ENCODE results near the gene CD28. TPM values are rescaled to one million over a fixed set of nuclear protein-coding genes. Genes with fewer than 3 reads are reported as not detected.
"Not testable (repeated sequence)": the region's sequence is repeated elsewhere in the genome, so short reads cannot be mapped to it uniquely, and the experiment has no call there.

CD28 gene
- total RNA-seq, 1 experiment from 2014 or later = 0.03 TPM

DNA sequence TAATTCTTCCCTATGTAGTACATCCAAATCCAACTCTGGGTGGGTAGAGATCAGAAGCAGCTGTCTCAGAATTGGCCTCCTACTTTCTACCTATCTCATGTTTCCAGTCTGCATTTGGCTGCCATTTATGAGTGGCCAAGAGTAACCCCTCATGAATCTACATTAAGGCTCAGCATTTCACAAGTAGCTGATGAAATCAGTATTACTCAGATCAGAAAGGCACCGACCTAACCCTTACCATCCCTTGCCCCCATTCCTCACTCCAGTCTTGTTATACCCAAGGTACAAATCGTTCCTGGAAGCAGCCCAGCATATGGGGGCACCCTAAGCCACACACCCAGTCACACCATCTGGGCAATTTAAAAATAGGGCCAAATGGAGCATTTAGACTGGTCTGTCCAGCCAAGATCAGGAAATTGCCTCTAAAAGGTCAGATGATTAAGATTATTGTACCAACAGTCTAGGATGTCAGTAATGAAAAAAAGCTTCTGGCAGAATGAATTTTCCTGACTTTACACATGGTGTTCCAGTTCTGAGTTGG, 37.1 kb downstream of the CD28 start:
- no peak for DNase-seq (ENCODE audit: low read depth)

- no peak for DNase-seq (ENCODE audit: low read depth)
Measured at GRCh38 chr2:203744091-203744490, 37.7 kb downstream of the CD28 start.

DNA sequence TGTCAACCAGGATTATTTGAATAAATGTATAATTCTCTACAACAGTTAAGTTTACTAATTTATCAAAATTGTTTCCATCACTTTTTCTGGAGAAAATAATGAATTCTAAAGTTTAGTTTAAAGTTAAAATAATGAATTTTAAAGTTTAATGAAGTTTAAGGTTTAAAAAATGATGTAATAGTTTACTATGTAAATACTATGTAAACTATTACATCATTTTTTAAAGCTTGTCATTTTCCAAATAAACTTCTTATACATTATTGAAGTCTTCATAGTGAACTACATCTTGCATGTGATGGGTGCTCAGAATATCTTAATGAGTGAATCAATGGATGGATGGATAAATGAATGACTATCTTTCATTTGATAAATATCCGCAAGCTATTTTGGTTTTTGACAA, 38.8 kb downstream of the CD28 start:
- DNase-seq (ENCODE audit: low read depth) = no peak

- DNase-seq (ENCODE audit: low read depth) = no peak
Measured at GRCh38 chr2:203748331-203749126, 42.1 kb downstream of the CD28 start.

GRCh38 chr2:203750346-203751068, 44.1 kb downstream of the CD28 start:
- DNase-seq (ENCODE audit: low read depth) = no peak

DNA sequence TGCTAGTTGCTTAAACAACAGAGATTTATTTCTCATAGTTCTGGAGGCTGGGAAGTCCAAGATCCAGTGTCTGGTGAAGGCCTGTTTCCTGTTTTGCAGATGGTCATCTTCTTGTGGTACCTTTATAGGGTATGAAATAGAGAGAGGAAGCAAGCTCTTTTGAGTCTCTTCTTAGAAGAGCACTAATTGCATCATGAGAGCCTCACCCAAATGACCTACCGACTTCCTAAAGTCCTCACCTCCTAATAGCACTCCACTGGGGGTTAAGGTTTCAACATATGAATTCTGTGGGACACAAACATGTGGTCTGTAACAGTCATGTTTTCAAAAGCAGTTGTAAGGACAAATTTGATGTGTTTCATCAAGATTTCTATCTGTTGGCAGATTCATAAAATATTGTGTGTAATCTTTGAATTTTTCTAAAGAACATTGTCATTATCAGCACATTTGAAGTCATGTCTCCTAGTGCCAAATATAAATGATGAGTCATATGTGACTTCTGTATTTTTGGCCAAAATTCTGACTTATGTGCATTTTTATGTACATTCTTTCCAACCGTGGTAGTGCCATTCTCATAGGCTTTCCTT, 45.3 kb downstream of the CD28 start:
- DNase-seq (ENCODE audit: low read depth) = no peak

DNA sequence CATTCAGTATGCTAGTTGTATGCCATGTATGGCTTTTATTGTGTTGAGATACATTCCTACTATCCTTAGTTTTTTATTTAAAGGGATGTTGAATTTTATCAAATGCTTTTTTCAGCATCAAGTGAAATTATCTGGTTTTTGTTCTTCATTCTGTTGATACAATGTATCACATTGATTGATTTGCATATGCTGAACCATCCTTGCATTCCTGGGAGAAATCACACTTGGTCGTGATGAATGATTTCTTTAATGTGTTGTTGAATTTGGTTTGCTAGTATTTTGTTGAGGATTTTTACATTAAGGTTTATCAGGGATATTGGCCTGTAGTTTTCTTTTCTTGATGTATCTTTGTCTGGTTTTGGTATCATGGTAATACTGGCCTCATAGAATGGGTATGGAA, 49.7 kb downstream of the CD28 start:
- DNase-seq (ENCODE audit: low read depth) = no peak

DNA sequence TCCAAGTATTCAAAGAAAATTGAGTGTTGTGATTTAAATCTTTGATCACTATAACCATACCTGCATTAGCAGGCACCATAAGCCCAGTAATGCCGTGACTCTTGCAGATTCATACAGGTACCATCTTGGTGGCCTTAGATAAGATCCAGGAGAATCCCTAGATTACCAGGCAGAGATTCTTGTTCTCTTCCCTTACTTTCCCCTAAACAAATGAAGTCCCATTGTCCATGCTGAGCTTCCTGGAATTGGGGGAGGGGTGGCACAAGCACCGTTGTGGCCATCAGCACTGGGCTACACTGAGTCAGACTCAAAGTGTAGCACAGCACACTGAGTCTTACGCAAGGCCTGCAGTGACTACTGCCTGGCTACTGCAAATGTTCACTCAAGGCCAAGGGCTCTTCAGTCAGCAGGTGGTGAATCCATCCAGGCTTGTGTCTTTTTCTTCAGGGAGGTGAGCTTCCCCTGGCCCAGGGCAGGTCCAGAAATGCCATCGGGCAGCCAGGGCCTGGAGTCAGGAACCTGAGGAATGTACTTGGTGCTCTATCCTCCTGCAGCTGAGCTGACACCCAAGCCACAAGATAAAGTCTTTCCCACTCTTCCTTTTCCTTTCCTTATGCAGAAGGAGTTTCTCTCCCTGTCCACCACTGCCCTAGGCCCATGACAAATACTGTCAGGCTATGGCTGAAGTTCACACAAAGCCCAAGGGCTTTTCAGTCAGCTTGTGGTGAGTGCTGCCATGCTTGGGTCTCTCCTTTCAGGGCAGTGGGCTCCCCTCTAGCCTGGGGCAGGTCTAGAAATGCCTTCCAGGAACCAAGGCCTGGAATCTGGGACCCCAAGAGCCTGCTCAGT, 52.6 kb downstream of the CD28 start:
- peak; percentile 84 for DNase-seq (ENCODE audit: low read depth)

GRCh38 chr2:203759690-203760365, 53.4 kb downstream of the CD28 start:
- DNase-seq (ENCODE audit: low read depth) = peak; percentile 93

- DNase-seq (ENCODE audit: low read depth) = no peak
Measured at GRCh38 chr2:203761121-203761520, 54.7 kb downstream of the CD28 start.

DNA sequence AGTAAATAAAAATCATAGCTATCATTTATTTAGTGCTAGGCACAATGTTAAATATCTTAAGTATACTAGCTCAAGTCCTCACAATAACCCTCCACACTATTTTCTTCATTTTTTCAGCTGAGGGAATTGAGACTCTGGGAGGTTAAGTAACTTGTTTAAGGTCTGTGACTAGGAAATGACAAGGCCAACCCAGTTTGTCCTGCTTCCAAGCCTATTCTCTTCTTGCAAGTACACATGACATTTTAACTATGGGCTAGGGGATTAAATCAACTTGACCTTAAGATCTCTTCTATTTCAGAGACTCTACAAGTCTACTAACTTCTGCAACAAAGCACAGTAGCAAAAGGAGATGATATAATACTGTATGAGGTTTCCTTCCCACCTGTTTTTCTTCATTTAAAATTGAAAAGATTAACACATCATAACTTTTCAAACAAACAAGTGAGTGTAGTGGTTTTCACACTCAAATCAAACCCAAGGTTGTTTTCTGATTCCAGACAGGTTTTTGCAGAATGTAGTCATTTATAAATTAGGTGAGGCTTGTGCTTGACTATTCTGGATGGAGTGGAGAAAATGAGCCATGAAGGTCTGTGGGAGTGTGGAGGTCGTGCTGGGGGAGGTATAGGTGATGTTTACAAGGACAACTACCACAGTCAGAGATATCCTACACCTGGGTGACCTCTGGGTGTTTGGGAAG, 57.0 kb downstream of the CD28 start:
- no peak for DNase-seq (ENCODE audit: low read depth)

GRCh38 chr2:203763938-203764664, 57.7 kb downstream of the CD28 start:
- no peak for DNase-seq (ENCODE audit: low read depth)

DNA sequence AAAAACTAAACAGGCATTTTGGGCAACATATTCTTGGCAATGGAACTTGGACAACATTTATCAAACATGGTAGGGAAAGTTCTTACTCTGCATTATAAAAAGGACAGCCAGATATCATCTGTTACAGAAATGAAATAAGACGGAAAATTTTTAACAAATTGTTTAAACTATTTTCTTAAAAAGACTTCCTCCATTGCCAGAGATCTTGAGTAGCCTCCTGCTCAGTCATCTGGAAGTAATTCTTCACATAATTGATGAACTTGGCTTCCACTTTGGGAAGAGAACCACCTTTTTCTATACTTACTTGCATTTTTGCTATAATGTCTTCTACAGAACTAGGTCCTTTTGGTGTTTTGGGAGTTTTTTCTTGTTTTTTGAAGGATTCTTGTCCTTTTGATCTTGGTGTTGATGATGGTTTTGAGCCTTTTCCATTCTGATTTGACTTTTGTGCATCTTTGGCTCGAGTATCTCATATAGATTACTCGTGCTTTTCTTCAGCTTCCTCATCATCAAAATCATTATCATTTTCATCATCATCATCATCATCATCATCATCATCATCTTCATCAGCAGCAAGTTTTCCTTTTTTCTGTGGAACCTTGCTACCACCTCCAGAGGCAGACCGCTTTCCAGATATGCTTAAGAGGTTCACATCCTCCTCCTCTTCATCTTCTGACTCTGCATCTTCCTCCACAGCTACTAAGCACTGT, 66.2 kb downstream of the CD28 start:
- DNase-seq (ENCODE audit: low read depth) = no peak

- DNase-seq (ENCODE audit: low read depth) = peak; percentile 17
Measured at GRCh38 chr2:203774760-203775159, 68.3 kb downstream of the CD28 start.

- no peak for DNase-seq (ENCODE audit: low read depth)
Measured at GRCh38 chr2:203775684-203776083, 69.2 kb downstream of the CD28 start.

GRCh38 chr2:203777030-203777429, 70.6 kb downstream of the CD28 start:
- DNase-seq (ENCODE audit: low read depth) = no peak

- DNase-seq (ENCODE audit: low read depth) = not testable (repeated sequence)
Measured at GRCh38 chr2:203779477-203780073, 73.1 kb downstream of the CD28 start.

DNA sequence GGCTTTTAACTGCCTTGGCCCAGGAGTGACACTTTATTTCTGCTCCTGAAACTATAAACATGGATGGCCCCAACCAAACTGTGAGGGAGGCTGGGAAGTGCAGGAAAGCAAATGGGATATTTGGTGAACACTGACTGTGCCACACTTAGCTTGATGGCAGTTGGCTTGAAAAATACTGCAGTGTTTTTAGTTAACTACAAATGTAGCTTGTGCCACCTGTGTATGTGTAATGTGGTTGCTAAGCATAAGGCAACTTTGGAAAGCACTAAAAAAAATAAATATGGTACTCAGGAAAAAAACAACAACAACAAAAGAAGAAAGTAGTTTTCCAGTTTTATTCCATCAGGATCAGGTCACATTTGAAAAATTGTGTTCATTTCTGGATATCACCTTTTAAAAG, 73.8 kb downstream of the CD28 start:
- no peak for DNase-seq (ENCODE audit: low read depth)
